ENCODE measurements around the gene NRXN2.
A peak's percentile ranks its signal among the peaks of the same experiment; 100 is the strongest.

NRXN2 gene

GRCh38 chr11:64735725-64736259, 12.8 kb upstream of the NRXN2 start:
- DNase-seq (ENCODE audit: low read depth): no peak
- TF ChIP-seq MYC (IDR thresholded peaks at IDR 0.05; ENCODE audit: low read depth, low read length) (no peak), CTCF (IDR thresholded peaks at IDR 0.05; ENCODE audit: low read depth, low read length) (no peak), MAX (IDR thresholded peaks at IDR 0.05; ENCODE audit: low read depth, low read length) (no peak), POLR2A (IDR thresholded peaks at IDR 0.05; ENCODE audit: extremely low read depth, insufficient read length) (no peak)
- H3K4me3 ChIP-seq (ENCODE audit: low read depth, low read length): no peak overlapping the region

- DNase-seq (ENCODE audit: low read depth): no peak
- no peak overlapping the region for H3K4me3 ChIP-seq (ENCODE audit: low read depth, low read length)
- TF ChIP-seq CTCF (IDR thresholded peaks at IDR 0.05; ENCODE audit: low read depth, low read length): no peak
- TF ChIP-seq MYC (IDR thresholded peaks at IDR 0.05; ENCODE audit: low read depth, low read length): no peak
- no peak for TF ChIP-seq POLR2A (IDR thresholded peaks at IDR 0.05; ENCODE audit: extremely low read depth, insufficient read length)
- no peak for TF ChIP-seq MAX (IDR thresholded peaks at IDR 0.05; ENCODE audit: low read depth, low read length)
Observed at GRCh38 chr11:64734811-64735724, 12.1 kb upstream of the NRXN2 start.

- TF ChIP-seq MAX (IDR thresholded peaks at IDR 0.05; ENCODE audit: low read depth, low read length) (no peak), POLR2A (IDR thresholded peaks at IDR 0.05; ENCODE audit: extremely low read depth, insufficient read length) (no peak), CTCF (IDR thresholded peaks at IDR 0.05; ENCODE audit: low read depth, low read length) (no peak), MYC (IDR thresholded peaks at IDR 0.05; ENCODE audit: low read depth, low read length) (no peak)
- no peak for DNase-seq (ENCODE audit: low read depth)
- H3K4me3 ChIP-seq (ENCODE audit: low read depth, low read length): no peak overlapping the region
Observed at GRCh38 chr11:64731601-64732000, 8.6 kb upstream of the NRXN2 start.

GRCh38 chr11:64729851-64730382, 6.9 kb upstream of the NRXN2 start:
- TF ChIP-seq POLR2A (IDR thresholded peaks at IDR 0.05; ENCODE audit: extremely low read depth, insufficient read length) (no peak), MYC (IDR thresholded peaks at IDR 0.05; ENCODE audit: low read depth, low read length) (no peak), CTCF (IDR thresholded peaks at IDR 0.05; ENCODE audit: low read depth, low read length) (no peak), MAX (IDR thresholded peaks at IDR 0.05; ENCODE audit: low read depth, low read length) (no peak)
- DNase-seq (ENCODE audit: low read depth): peak; percentile 53
- no peak overlapping the region for H3K4me3 ChIP-seq (ENCODE audit: low read depth, low read length)

GRCh38 chr11:64728757-64729365, 5.9 kb upstream of the NRXN2 start:
- TF ChIP-seq CTCF (IDR thresholded peaks at IDR 0.05; ENCODE audit: low read depth, low read length) (no peak), MYC (IDR thresholded peaks at IDR 0.05; ENCODE audit: low read depth, low read length) (no peak), POLR2A (IDR thresholded peaks at IDR 0.05; ENCODE audit: extremely low read depth, insufficient read length) (no peak), MAX (IDR thresholded peaks at IDR 0.05; ENCODE audit: low read depth, low read length) (no peak)
- no peak for DNase-seq (ENCODE audit: low read depth)
- no peak overlapping the region for H3K4me3 ChIP-seq (ENCODE audit: low read depth, low read length)
